Gastroesophageal sphincter (tissue), 4 donors: Measurements from ENCODE around the gene HDAC4. TPM values are rescaled to one million over a fixed set of nuclear protein-coding genes. Genes with fewer than 3 reads are reported as not detected.

Experiments used
- ATAC-seq: fragments of 150-250 bp; one replicate; pipeline ENCODE4 v1.9.1; 2016; ENCODE audit warnings: mild to moderate bottlenecking, moderate library complexity
- H3K27ac ChIP-seq, 4 donors: fragments of 200-600 bp; sonication (generic) in 3 of 4; 1 replicate in 3 of 4; 2 replicates in 1 of 4; pipeline ENCODE4 v1.5.1; 2016 to 2019
- H3K27me3 ChIP-seq: fragments of 200-600 bp; sonication (generic); one replicate; pipeline ENCODE4 v1.5.1; 2019
- H3K36me3 ChIP-seq, 2 donors: fragments of 200-600 bp; sonication (generic); one replicate each; pipeline ENCODE4 v1.5.1; 2019; ENCODE audit warnings: control low read depth in 1 of 2
- H3K4me1 ChIP-seq, 3 donors: fragments of 200-600 bp; sonication (generic); 1 replicate in 2 of 3; 2 replicates in 1 of 3; pipeline ENCODE4 v1.5.1; 2016 to 2019; ENCODE audit warnings: control low read depth in 2 of 3
- H3K4me3 ChIP-seq, 2 donors: fragments of 200-600 bp; sonication (generic); one replicate each; pipeline ENCODE4 v1.5.1; 2019; ENCODE audit warnings: mild to moderate bottlenecking in 1 of 2, moderate library complexity in 1 of 2
- H3K9me3 ChIP-seq, 3 donors: fragments of 200-600 bp; sonication (generic); one replicate each; pipeline ENCODE4 v1.5.1; 2017 to 2019; ENCODE audit warnings: control low read depth in 2 of 3
- EP300 ChIP-seq: sonication (generic); formaldehyde crosslinking; IDR thresholded peaks from one replicate; pipeline ENCODE4 v1.6.1; 2017; ENCODE audit warnings: antibody characterized with exemption, mild to moderate bottlenecking
- POLR2A ChIP-seq, 2 donors: fragments of 450-650 bp; IDR thresholded peaks; one replicate each; pipeline ENCODE4 v1.6.1; 2017; ENCODE audit warnings: antibody characterized with exemption in 2 of 2, mild to moderate bottlenecking in 2 of 2, moderate library complexity in 1 of 2
- POLR2AphosphoS5 ChIP-seq: sonication (generic); formaldehyde crosslinking; IDR thresholded peaks from one replicate; pipeline ENCODE4 v1.6.1; 2017; ENCODE audit warnings: antibody characterized with exemption
- WGBS, 2 donors: methylation state at CpG; one replicate each; pipeline ENCODE4 v1.1.5; 2018; ENCODE audit warnings: low coverage in 1 of 2; 5-methylcytosine and 5-hydroxymethylcytosine counted together
- total RNA-seq, 4 donors: library from RNA; depleted of rRNA; stranded (reverse); fragments of >200 nt; gene quantifications; one replicate each; pipeline ENCODE4 v1.1.0, GENCODE V29; 2016
- TF ChIP-seq, protein P1 (sequence below), 4 experiments: fragments of 200-600 bp in 2 of 4; fragments of 450-650 bp in 2 of 4; sonication (generic) in 1 of 4; IDR thresholded peaks; one replicate each; pipeline ENCODE4 v1.5.1; 2017 to 2019; ENCODE audit warnings: antibody characterized with exemption in 4 of 4, mild to moderate bottlenecking in 2 of 4, moderate library complexity in 2 of 4

The HDAC4 gene
- total RNA-seq, 4 donors from 2014 or later: 41.3 to 104 (median 85.8) TPM

DNA sequence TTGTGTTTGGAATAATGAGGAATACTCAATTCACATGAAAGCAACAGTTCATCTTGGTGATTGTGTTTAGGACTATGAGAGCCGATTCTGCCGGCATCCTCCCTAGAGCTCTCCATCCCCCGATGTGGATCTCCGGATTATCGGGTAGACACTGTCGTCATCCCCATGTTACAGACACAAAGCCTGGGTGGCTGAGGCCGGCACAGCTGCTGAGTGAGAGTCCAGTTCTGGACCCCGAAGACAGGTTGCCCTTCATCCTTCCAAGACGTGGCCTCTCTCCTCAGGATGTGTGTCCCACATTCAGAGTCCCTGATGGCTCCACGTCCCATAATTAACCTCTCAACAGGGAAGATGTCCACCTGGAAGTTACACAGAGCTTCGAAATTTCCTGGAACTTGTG is 129.3 kb downstream of the HDAC4 start:
- Histone ChIP-seq H3K4me3 (no peak overlapping the region), H3K36me3 (no peaks in the 10 kb centered on the region), H3K9me3 (no peaks in the 10 kb centered on the region), H3K27ac (peak overlapping the region in 3 of 4 donors; percentile 38 to 84 (median 39)), H3K27me3 (no peaks in the 10 kb centered on the region), H3K4me1 (peaks cover 2 to 99% (median 53%) of the 10 kb centered on the region in 3 donors)
- TF ChIP-seq POLR2A (IDR thresholded peaks at IDR 0.05): no peak
- no peak for TF ChIP-seq POLR2AphosphoS5
- TF ChIP-seq EP300: no peak
- TF ChIP-seq, protein P1, sequence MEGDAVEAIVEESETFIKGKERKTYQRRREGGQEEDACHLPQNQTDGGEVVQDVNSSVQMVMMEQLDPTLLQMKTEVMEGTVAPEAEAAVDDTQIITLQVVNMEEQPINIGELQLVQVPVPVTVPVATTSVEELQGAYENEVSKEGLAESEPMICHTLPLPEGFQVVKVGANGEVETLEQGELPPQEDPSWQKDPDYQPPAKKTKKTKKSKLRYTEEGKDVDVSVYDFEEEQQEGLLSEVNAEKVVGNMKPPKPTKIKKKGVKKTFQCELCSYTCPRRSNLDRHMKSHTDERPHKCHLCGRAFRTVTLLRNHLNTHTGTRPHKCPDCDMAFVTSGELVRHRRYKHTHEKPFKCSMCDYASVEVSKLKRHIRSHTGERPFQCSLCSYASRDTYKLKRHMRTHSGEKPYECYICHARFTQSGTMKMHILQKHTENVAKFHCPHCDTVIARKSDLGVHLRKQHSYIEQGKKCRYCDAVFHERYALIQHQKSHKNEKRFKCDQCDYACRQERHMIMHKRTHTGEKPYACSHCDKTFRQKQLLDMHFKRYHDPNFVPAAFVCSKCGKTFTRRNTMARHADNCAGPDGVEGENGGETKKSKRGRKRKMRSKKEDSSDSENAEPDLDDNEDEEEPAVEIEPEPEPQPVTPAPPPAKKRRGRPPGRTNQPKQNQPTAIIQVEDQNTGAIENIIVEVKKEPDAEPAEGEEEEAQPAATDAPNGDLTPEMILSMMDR (IDR thresholded peaks at IDR 0.05): no peak
- ATAC-seq: no peak
- WGBS, 2 donors: 40 to 80% methylated on average over 1 to 4 of the region's 11 CpGs

DNA sequence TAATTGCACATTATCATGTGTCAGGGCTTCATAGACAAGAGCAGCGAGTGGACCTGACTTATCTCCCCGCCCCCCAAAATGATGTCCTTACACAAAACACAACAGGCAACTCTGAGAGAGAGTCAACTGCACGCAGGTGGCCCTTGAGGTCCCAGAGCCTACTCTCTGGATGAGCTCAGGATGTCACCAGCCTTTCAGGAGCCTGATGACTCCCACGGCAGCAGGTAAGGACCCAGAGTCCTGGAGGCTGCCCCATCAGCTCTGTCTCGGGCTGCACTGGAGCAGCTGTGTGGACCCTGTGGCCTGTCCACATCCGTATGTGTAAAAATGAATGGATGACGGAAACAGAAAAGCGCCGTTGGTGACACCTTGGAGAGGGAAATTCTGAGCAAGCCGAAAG is 130.9 kb downstream of the HDAC4 start:
- peaks cover 2 to 99% (median 53%) of the 10 kb centered on the region in 3 donors for H3K4me1 ChIP-seq
- no peaks in the 10 kb centered on the region for H3K9me3 ChIP-seq
- H3K4me3 ChIP-seq: no peak overlapping the region
- H3K27ac ChIP-seq: peak overlapping the region in 3 of 4 donors; percentile 31 to 83 (median 82)
- TF ChIP-seq EP300: no peak
- TF ChIP-seq, protein P1 (IDR thresholded peaks at IDR 0.05): no peak
- TF ChIP-seq POLR2AphosphoS5: no peak
- no peak for TF ChIP-seq POLR2A (IDR thresholded peaks at IDR 0.05)
- WGBS, 2 donors: 60 to 92% methylated on average over 1 to 5 of the region's 10 CpGs
- H3K36me3 ChIP-seq: no peaks in the 10 kb centered on the region
- H3K27me3 ChIP-seq: no peaks in the 10 kb centered on the region
- ATAC-seq: no peak

DNA sequence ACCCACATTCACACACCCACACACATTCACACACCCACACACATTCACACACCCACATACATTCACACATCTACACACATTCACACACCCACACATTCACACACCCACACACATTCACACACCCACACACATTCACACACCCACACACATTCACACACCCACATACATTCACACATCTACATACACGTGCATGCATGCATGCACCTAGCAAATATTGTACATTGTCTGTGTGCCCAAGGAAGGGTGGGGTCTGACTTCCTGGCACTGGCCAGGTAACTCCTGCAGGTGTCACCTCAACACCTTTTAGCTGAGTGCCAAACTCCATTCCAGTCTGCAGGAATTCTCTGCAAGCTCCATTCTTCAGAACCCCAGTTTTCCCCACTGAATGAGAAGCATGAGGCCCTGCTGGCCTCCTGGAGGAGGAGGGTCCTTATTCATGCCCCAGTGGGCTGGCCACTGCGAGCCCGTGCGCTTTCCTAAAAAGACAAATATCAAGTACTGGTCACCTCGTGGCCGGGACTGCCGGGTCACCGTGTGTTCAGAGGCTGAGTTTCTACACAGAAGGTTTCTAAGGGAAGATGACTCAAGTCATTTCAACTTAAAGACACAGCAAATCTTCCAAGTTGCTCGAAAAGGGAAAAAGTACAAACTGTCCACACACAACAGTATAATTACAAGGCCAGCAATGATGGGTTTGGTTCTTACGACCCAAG is 131.5 kb downstream of the HDAC4 start:
- TF ChIP-seq, protein P1 (IDR thresholded peaks at IDR 0.05): no peak
- TF ChIP-seq POLR2A (IDR thresholded peaks at IDR 0.05) (no peak), POLR2AphosphoS5 (no peak), EP300 (no peak)
- no peak for ATAC-seq
- Histone ChIP-seq H3K4me1 (peaks cover 2 to 99% (median 53%) of the 10 kb centered on the region in 3 donors), H3K27ac (peak overlapping the region in 3 of 4 donors; percentile 31 to 83 (median 82)), H3K27me3 (no peaks in the 10 kb centered on the region), H3K9me3 (no peaks in the 10 kb centered on the region), H3K4me3 (no peak overlapping the region), H3K36me3 (no peaks in the 10 kb centered on the region)
- 85 to 88% methylated on average over 4 to 8 of the region's 10 CpGs for WGBS, 2 donors

DNA sequence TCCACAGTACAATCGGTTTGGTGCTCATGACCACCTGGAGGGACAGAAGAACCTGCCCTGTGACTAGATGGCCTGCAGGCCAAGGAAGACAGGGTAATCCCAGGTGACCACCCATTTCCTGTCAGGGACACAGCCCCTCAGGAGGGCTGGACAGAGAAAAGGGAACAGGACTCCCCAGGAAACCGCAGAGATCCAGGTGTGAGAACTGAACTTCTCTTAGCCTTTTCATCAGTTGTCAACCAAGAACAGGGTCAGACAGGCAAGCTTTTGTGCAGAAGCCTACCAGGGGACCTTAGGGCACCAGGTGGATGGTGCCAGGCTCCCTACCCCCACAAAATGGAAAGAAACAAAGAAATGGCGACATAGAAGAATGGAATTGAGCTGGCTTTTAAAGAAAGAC is 132.3 kb downstream of the HDAC4 start:
- no peaks in the 10 kb centered on the region for H3K27me3 ChIP-seq
- TF ChIP-seq POLR2A (IDR thresholded peaks at IDR 0.05): no peak
- TF ChIP-seq POLR2AphosphoS5: no peak
- H3K4me3 ChIP-seq: no peak overlapping the region
- no peaks in the 10 kb centered on the region for H3K9me3 ChIP-seq
- no peaks in the 10 kb centered on the region for H3K36me3 ChIP-seq
- peak overlapping the region; percentile 53 to 87 (median 82) for H3K27ac ChIP-seq
- ATAC-seq: no peak
- peaks cover 2 to 99% (median 59%) of the 10 kb centered on the region in 3 donors for H3K4me1 ChIP-seq
- WGBS, 2 donors: 68 to 93% methylated on average over 2 to 3 of the region's 3 CpGs

DNA sequence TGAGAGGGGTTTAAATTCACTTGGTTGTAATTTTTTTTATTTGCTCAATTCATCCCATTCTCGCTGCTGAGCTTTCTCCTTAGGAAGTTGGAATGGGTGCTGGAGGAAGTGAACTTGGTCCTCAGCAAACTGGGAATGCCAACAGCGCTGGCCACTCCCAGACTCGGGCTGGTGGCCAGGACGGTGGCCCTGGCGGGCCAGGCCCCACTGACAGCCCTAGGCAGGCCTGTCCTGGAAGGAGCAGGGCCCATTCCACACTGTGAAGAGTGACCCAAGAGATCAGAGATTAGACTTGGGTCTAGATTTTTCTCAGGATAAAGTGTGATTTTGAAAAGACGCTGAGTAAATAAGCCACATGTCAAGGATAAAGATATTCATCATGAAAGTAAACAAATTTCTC is 132.7 kb downstream of the HDAC4 start:
- peaks cover 2 to 99% (median 64%) of the 10 kb centered on the region in 3 donors for H3K4me1 ChIP-seq
- ATAC-seq: no peak
- TF ChIP-seq POLR2AphosphoS5 (no peak), EP300 (no peak), POLR2A (IDR thresholded peaks at IDR 0.05) (no peak)
- TF ChIP-seq, protein P1 (IDR thresholded peaks at IDR 0.05): no peak
- H3K9me3 ChIP-seq: no peaks in the 10 kb centered on the region
- H3K27me3 ChIP-seq: no peaks in the 10 kb centered on the region
- peak overlapping the region; percentile 53 to 87 (median 82) for H3K27ac ChIP-seq
- H3K36me3 ChIP-seq: no peaks in the 10 kb centered on the region
- WGBS, 2 donors: 57 to 79% methylated on average over 2 of the region's 6 CpGs
- H3K4me3 ChIP-seq: no peak overlapping the region
